Suprapubic skin (tissue), 4 donors: ENCODE data around the gene ENPP3. TPM values are rescaled to one million over a fixed set of nuclear protein-coding genes. Genes with fewer than 3 reads are reported as not detected.

Source experiments
- DNase-seq, 2 donors: peaks; one replicate each; pipeline ENCODE4 v3.0.0-alpha.2; 2019; ENCODE audit warnings: low spot score in 2 of 2
- H3K27ac ChIP-seq: fragments of 200-600 bp; sonication (generic); one replicate; pipeline ENCODE4 v1.5.1; 2019
- H3K27me3 ChIP-seq: fragments of 200-600 bp; sonication (generic); one replicate; pipeline ENCODE4 v1.5.1; 2019
- H3K36me3 ChIP-seq: fragments of 200-600 bp; sonication (generic); one replicate; pipeline ENCODE4 v1.5.1; 2019
- H3K4me1 ChIP-seq: fragments of 200-600 bp; sonication (generic); one replicate; pipeline ENCODE4 v1.5.1; 2019
- H3K4me3 ChIP-seq: fragments of 200-600 bp; sonication (generic); one replicate; pipeline ENCODE4 v1.5.1; 2019; ENCODE audit warnings: mild to moderate bottlenecking
- H3K9me3 ChIP-seq: fragments of 200-600 bp; sonication (generic); one replicate; pipeline ENCODE4 v1.5.1; 2019
- CTCF ChIP-seq, 2 donors: fragments of 200-600 bp in 1 of 2; fragments of 450-650 bp in 1 of 2; sonication (generic) in 1 of 2; IDR thresholded peaks; one replicate each; pipeline ENCODE4 v1.5.1; 2016 to 2019; ENCODE audit warnings: antibody characterized with exemption in 2 of 2, mild to moderate bottlenecking in 1 of 2, moderate library complexity in 1 of 2
- EP300 ChIP-seq: sonication (generic); formaldehyde crosslinking; IDR thresholded peaks from one replicate; pipeline ENCODE4 v1.6.1; 2017; ENCODE audit warnings: antibody characterized with exemption
- POLR2A ChIP-seq, 2 donors: fragments of 450-650 bp; IDR thresholded peaks; one replicate each; pipeline ENCODE4 v1.6.1; 2017; ENCODE audit warnings: antibody characterized with exemption in 2 of 2, mild to moderate bottlenecking in 2 of 2, moderate library complexity in 2 of 2
- POLR2AphosphoS5 ChIP-seq, 3 donors: sonication (generic); formaldehyde crosslinking; IDR thresholded peaks; one replicate each; pipeline ENCODE4 v1.6.1; 2017; ENCODE audit warnings: antibody characterized with exemption in 3 of 3
- WGBS: methylation state at CpG from one replicate; pipeline ENCODE4 v1.1.5; 2018; 5-methylcytosine and 5-hydroxymethylcytosine counted together
- total RNA-seq, 4 donors: library from RNA; depleted of rRNA; stranded (reverse); fragments of >200 nt; gene quantifications; one replicate each; pipeline ENCODE4 v1.1.0, GENCODE V29; 2016

The ENPP3 gene
- total RNA-seq, 4 donors from 2014 or later: 0.15 to 3.1 (median 0.68) TPM

- 82% methylated on average over 4 of the region's 4 CpGs for WGBS
These were observed 36.4 kb upstream of the ENPP3 start for GRCh38 chr6:131600716-131601115.

GRCh38 chr6:131602781-131603312, 34.3 kb upstream of the ENPP3 start:
- 83% methylated on average over 1 of the region's 1 CpG for WGBS
- DNase-seq: no peak
- no peaks in the 10 kb centered on the region for H3K27me3 ChIP-seq
- H3K4me1 ChIP-seq: no peaks in the 10 kb centered on the region
- peaks cover 98% of the 10 kb centered on the region for H3K36me3 ChIP-seq
- no peak overlapping the region for H3K27ac ChIP-seq
- no peak for TF ChIP-seq POLR2AphosphoS5 (IDR thresholded peaks at IDR 0.05)
- no peak for TF ChIP-seq POLR2A (IDR thresholded peaks at IDR 0.05)
- TF ChIP-seq CTCF (IDR thresholded peaks at IDR 0.05): no peak
- TF ChIP-seq EP300: no peak
- no peak overlapping the region for H3K4me3 ChIP-seq
- no peaks in the 10 kb centered on the region for H3K9me3 ChIP-seq

More at GRCh38 chr6:131600716-131601115, 36.4 kb upstream of the ENPP3 start:
- Histone ChIP-seq H3K36me3 (peaks cover 97% of the 10 kb centered on the region), H3K4me3 (no peak overlapping the region), H3K27ac (no peak overlapping the region), H3K27me3 (no peaks in the 10 kb centered on the region), H3K9me3 (no peaks in the 10 kb centered on the region), H3K4me1 (no peaks in the 10 kb centered on the region)
- DNase-seq: no peak
- TF ChIP-seq POLR2A (IDR thresholded peaks at IDR 0.05) (no peak), EP300 (no peak), CTCF (IDR thresholded peaks at IDR 0.05) (no peak), POLR2AphosphoS5 (IDR thresholded peaks at IDR 0.05) (no peak)

- H3K9me3 ChIP-seq: no peaks in the 10 kb centered on the region
- H3K27ac ChIP-seq: no peak overlapping the region
- peaks cover 88% of the 10 kb centered on the region for H3K36me3 ChIP-seq
- no peak for DNase-seq
- no peaks in the 10 kb centered on the region for H3K4me1 ChIP-seq
- TF ChIP-seq CTCF (IDR thresholded peaks at IDR 0.05): no peak
- TF ChIP-seq POLR2AphosphoS5 (IDR thresholded peaks at IDR 0.05): no peak
- TF ChIP-seq POLR2A (IDR thresholded peaks at IDR 0.05): no peak
- TF ChIP-seq EP300: no peak
- H3K4me3 ChIP-seq: no peak overlapping the region
- WGBS: 90% methylated on average over 5 of the region's 5 CpGs
- no peaks in the 10 kb centered on the region for H3K27me3 ChIP-seq
These were observed 23.7 kb upstream of the ENPP3 start for GRCh38 chr6:131613296-131613925.

- Histone ChIP-seq H3K27me3 (no peaks in the 10 kb centered on the region), H3K4me3 (no peak overlapping the region), H3K4me1 (no peaks in the 10 kb centered on the region), H3K9me3 (no peaks in the 10 kb centered on the region), H3K27ac (no peak overlapping the region), H3K36me3 (peaks cover 88% of the 10 kb centered on the region)
- 93% methylated on average over 4 of the region's 4 CpGs for WGBS
- no peak for DNase-seq
- TF ChIP-seq POLR2AphosphoS5 (IDR thresholded peaks at IDR 0.05) (no peak), CTCF (IDR thresholded peaks at IDR 0.05) (no peak), EP300 (no peak), POLR2A (IDR thresholded peaks at IDR 0.05) (no peak)
These were observed 21.8 kb upstream of the ENPP3 start for GRCh38 chr6:131615275-131615674.

- Histone ChIP-seq H3K4me3 (peak within 1 kb of the TSS; percentile 81), H3K27me3 (no peaks in the 10 kb centered on the region), H3K9me3 (no peaks in the 10 kb centered on the region), H3K27ac (peak within 1 kb of the TSS; percentile 87), H3K4me1 (peaks cover 48% of the 10 kb centered on the region), H3K36me3 (peaks cover 21% of the 10 kb centered on the region)
- peak in 1 of 2 donors; percentile 59 for TF ChIP-seq POLR2A (IDR thresholded peaks at IDR 0.05)
- TF ChIP-seq POLR2AphosphoS5 (IDR thresholded peaks at IDR 0.05): peak in 2 of 3 donors; percentile 49 to 97
- TF ChIP-seq CTCF (IDR thresholded peaks at IDR 0.05): peak; percentile 82 to 92
- TF ChIP-seq EP300: no peak
- WGBS: under 1% methylated on average over 38 of the region's 53 CpGs
- DNase-seq: peak; percentile 96
These were observed 9.1 kb upstream of the ENPP3 start, which contains the start of gene MED23 for GRCh38 chr6:131627724-131628682. MED23 (minus strand) TSS chr6:131628242; CDS start chr6:131628049, 193 bp downstream.
